ENCODE data around the gene PDE2A.

PDE2A gene

DNA sequence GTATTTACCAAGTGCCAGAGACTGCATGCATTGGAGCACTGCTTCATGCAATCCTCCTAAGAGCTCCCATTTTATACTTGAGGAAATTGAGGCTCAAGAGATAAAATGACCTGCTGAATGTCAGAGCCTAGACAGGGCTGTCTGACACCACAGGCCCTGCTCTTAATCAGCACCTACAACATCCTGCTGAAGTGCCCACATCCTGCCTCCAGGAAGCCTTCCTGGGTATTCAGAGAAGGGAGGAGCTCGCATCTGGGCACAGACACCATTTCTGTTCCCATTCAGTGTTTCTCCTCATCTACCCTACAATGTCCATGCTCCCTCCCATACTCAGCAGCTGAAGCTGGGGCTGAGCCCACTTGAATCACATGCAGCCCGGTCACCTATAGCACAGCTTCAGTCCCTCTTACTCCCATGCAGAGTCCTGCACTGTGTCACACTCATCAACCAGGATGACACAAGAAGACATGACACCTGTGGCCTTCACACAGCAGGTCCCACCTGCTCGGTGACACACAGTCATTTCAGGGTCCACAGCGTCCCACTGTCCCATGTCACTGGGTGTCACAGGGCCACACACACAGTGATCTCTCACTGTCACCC, 53.1 kb downstream of the PDE2A start:
- Mint-ChIP-seq H3K4me3 (no peak overlapping the region), H3K4me1 (peaks cover 13 to 19% of the 10 kb centered on the region in 2 donors), H3K36me3 (no peaks in the 10 kb centered on the region), H3K27ac (no peak overlapping the region), H3K27me3 (peaks cover 22 to 23% of the 10 kb centered on the region in 2 donors), H3K9me3 (no peaks in the 10 kb centered on the region)
- peak in 1 of 2 donors; percentile 14 for ATAC-seq (replicated peaks)
- no peak for DNase-seq

DNA sequence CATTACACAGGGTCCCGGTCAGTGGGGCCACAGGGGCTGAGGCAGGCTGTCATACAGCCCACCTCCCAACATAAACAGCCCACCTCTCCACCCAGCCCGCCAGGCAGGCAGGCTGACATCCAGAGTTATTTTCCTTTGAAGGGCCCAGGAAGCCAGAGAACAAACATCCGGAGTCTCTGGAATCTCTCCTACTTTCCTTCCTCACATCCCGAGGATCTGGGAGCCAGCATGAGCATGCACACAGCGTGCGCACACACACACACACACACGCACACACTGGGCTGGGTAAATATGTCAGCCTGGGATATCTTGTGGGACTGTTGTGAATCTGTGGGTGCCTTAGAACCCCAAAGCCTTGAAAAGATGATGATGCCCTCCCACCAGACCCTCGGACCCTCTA, 55.4 kb downstream of the PDE2A start:
- Mint-ChIP-seq H3K36me3 (no peaks in the 10 kb centered on the region), H3K27me3 (peaks cover 21 to 26% of the 10 kb centered on the region in 2 donors), H3K4me1 (peaks cover 19 to 34% of the 10 kb centered on the region in 2 donors), H3K4me3 (no peak overlapping the region), H3K27ac (no peak overlapping the region), H3K9me3 (no peaks in the 10 kb centered on the region)
- ATAC-seq (replicated peaks) (no peak), DNase-seq (no peak)

- ATAC-seq (replicated peaks) (no peak), DNase-seq (no peak)
- no peak overlapping the region for H3K27ac Mint-ChIP-seq
These were observed 57.0 kb downstream of the PDE2A start for GRCh38 chr11:72617080-72617762.

GRCh38 chr11:72616655-72617054, 57.6 kb downstream of the PDE2A start:
- DNase-seq (no peak), ATAC-seq (replicated peaks) (no peak)
- Mint-ChIP-seq H3K4me1 (peaks cover 28 to 36% of the 10 kb centered on the region in 2 donors), H3K36me3 (no peaks in the 10 kb centered on the region), H3K27me3 (peaks cover 19 to 29% of the 10 kb centered on the region in 2 donors), H3K27ac (no peak overlapping the region), H3K4me3 (no peak overlapping the region), H3K9me3 (no peaks in the 10 kb centered on the region)

More at GRCh38 chr11:72617080-72617762, 57.0 kb downstream of the PDE2A start:
- Mint-ChIP-seq H3K9me3 (no peaks in the 10 kb centered on the region), H3K27me3 (peaks cover 14 to 26% of the 10 kb centered on the region in 2 donors), H3K4me1 (peaks cover 29 to 42% of the 10 kb centered on the region in 2 donors), H3K36me3 (no peaks in the 10 kb centered on the region), H3K4me3 (no peak overlapping the region)

- H3K4me1 Mint-ChIP-seq, result peaks cover 24 to 29% of the 10 kb centered on the region in 2 donors
- H3K27me3 Mint-ChIP-seq, result peaks cover 32 to 42% of the 10 kb centered on the region in 2 donors
- DNase-seq (no peak), ATAC-seq (replicated peaks) (no peak)
- H3K4me3 Mint-ChIP-seq, result no peak overlapping the region
- H3K27ac Mint-ChIP-seq, result no peak overlapping the region
- no peaks in the 10 kb centered on the region for H3K9me3 Mint-ChIP-seq
- H3K36me3 Mint-ChIP-seq, result no peaks in the 10 kb centered on the region
These were observed 58.9 kb downstream of the PDE2A start for GRCh38 chr11:72615329-72615728.

DNA sequence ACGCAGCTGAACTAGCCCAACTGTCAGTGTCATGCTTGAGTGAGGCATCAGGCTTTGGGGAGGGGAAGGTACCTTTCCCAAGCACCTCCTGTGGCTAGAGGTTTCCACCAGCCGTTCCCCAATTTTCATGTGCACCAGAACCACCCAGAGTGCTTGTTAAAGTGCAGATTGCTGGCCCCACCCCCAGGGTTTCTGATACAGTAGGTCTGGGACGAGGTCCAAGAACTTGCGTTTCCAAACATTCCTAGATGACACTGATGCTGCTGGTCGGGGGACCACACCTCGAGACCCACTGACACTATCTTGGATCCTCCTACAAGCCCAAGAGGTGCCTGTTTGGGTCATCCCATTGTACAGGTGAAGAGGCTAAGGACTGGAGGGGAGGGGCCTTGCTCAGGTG, 59.8 kb downstream of the PDE2A start:
- Mint-ChIP-seq H3K4me1 (peaks cover 24 to 29% of the 10 kb centered on the region in 2 donors), H3K36me3 (no peaks in the 10 kb centered on the region), H3K4me3 (no peak overlapping the region), H3K27ac (no peak overlapping the region), H3K9me3 (no peaks in the 10 kb centered on the region), H3K27me3 (peaks cover 32 to 48% of the 10 kb centered on the region in 2 donors)
- no peak for ATAC-seq (replicated peaks)
- DNase-seq, result no peak

- Mint-ChIP-seq H3K4me3 (no peak overlapping the region), H3K27ac (no peak overlapping the region), H3K9me3 (no peaks in the 10 kb centered on the region), H3K4me1 (peaks cover 24 to 29% of the 10 kb centered on the region in 2 donors), H3K36me3 (no peaks in the 10 kb centered on the region), H3K27me3 (peaks cover 32 to 52% of the 10 kb centered on the region in 2 donors)
- ATAC-seq (replicated peaks) (peak; percentile 100), DNase-seq (peak; percentile 87)
These were observed 60.2 kb downstream of the PDE2A start for GRCh38 chr11:72613977-72614376.

DNA sequence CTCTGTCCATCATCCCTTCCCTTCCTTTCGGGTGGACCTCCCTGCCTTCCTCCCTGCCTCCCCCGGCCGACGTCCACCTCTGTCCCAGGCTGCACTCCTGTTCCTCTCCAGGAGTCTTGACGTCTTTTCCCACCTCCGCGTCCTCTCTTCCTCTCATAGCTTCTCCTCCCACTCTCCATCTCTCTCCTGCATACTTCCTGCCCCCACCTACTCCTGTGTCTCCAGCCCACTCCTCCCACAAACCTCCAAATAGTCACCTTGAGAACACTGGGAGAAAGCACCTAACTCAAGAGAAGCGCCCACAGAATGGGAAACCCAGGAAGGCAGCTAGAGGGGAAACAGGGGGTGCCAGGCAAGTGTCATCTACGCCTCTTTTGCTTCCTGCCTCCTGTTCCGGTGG, 60.8 kb downstream of the PDE2A start:
- no peak overlapping the region for H3K27ac Mint-ChIP-seq
- H3K27me3 Mint-ChIP-seq, result peaks cover 29 to 48% of the 10 kb centered on the region in 2 donors
- H3K9me3 Mint-ChIP-seq, result no peaks in the 10 kb centered on the region
- H3K36me3 Mint-ChIP-seq, result no peaks in the 10 kb centered on the region
- no peak overlapping the region for H3K4me3 Mint-ChIP-seq
- DNase-seq (no peak), ATAC-seq (replicated peaks) (no peak)
- peaks cover 24 to 29% of the 10 kb centered on the region in 2 donors for H3K4me1 Mint-ChIP-seq

GRCh38 chr11:72609476-72609875, 64.7 kb downstream of the PDE2A start:
- no peak for DNase-seq
- no peak overlapping the region for H3K27ac Mint-ChIP-seq
- no peaks in the 10 kb centered on the region for H3K9me3 Mint-ChIP-seq
- peaks cover 44 to 53% of the 10 kb centered on the region in 2 donors for H3K27me3 Mint-ChIP-seq
- ATAC-seq (replicated peaks), result no peak
- no peaks in the 10 kb centered on the region for H3K36me3 Mint-ChIP-seq
- peaks cover 20 to 26% of the 10 kb centered on the region in 2 donors for H3K4me1 Mint-ChIP-seq
- H3K4me3 Mint-ChIP-seq, result no peak overlapping the region

DNA sequence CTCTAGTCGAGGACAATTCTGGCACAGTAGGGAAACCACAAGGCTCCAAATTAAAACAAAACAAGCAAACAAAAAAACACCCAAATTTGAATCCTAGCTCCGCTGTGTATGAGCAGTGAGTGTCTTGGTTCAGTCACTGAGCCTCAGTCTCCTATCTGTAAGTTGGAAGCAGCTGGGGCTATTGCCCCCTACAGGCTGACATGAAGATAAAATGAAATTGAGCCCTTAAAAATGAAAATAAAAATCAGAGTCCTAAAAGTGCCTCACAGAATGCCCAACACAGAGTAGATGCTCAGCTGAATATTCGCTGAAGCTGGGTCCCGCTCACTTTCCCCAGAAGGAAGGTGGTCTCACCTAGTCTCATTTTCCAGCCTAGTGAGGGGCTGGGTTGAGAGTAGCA, 65.2 kb downstream of the PDE2A start:
- Mint-ChIP-seq H3K27ac (no peak overlapping the region), H3K27me3 (peaks cover 48 to 57% of the 10 kb centered on the region in 2 donors), H3K36me3 (no peaks in the 10 kb centered on the region), H3K4me1 (peaks cover 18 to 21% of the 10 kb centered on the region in 2 donors), H3K4me3 (no peak overlapping the region), H3K9me3 (no peaks in the 10 kb centered on the region)
- DNase-seq (no peak), ATAC-seq (replicated peaks) (no peak)

DNA sequence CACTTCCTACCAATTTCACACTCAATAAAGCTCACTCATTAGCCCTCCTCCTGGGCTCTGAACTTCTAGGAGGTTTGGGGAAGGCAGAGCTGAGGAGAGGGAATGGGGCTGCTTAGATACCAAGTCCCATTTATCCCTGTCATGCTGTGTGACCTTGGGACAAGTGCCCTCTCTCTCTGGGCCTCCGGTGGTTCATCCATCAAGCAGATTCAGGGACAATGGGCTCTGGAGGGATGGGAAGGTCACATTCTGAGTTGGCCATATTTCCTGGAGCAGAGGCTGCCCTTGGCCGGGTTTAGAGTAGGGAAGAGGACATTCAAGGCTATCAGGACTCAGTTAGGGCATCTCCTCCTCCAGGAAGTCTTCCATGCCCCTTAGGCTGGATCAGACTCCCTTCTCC, 66.7 kb downstream of the PDE2A start:
- Mint-ChIP-seq H3K4me1 (peaks cover 6 to 10% of the 10 kb centered on the region in 2 donors), H3K36me3 (no peaks in the 10 kb centered on the region), H3K27me3 (peaks cover 55 to 65% of the 10 kb centered on the region in 2 donors), H3K4me3 (no peak overlapping the region), H3K27ac (no peak overlapping the region), H3K9me3 (no peaks in the 10 kb centered on the region)
- DNase-seq, result no peak
- no peak for ATAC-seq (replicated peaks)

DNA sequence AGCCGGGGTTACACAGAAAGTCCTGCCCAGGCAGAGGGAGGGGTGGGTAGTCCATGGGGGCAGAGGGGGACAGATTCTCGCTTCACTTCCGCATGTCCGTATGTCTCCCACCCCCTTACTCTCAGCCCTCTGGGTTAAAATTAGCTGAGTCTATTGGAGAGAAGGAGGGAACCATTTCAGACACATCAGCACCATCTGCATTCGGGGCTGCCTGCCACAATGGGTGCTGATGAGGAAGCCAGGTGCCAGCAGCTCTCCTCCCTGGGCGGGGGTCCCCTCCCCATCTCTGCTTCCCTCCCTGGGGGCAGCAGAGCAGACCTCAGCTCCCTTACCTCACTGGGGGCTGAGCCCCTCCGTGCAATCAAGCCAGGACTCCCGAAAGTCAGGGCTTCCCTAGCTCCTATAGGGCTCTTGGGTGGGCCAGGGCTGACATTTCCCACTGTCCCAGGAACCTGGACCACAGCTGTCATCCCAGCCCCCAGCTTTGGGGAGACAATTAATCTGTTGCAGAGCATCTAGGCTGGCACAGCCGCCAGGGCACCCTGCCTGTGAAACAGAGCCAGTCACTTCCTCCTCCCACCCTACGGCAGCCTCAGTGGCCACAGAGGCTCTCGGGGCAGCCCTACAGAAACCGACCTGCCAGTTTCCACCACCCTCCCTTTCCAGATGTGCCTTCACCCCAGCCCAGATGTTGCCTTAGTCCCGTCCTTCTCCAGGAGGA, 67.3 kb downstream of the PDE2A start:
- H3K27me3 Mint-ChIP-seq, result peaks cover 58 to 71% of the 10 kb centered on the region in 2 donors

GRCh38 chr11:72605973-72606747, 68.1 kb downstream of the PDE2A start:
- peaks cover 56 to 71% of the 10 kb centered on the region in 2 donors for H3K27me3 Mint-ChIP-seq
- H3K4me1 Mint-ChIP-seq, result peaks cover under 1 to 10% of the 10 kb centered on the region in 2 donors
- H3K4me3 Mint-ChIP-seq, result no peak overlapping the region
- ATAC-seq (replicated peaks) (no peak), DNase-seq (no peak)
- H3K9me3 Mint-ChIP-seq, result no peaks in the 10 kb centered on the region
- H3K36me3 Mint-ChIP-seq, result no peaks in the 10 kb centered on the region
- no peak overlapping the region for H3K27ac Mint-ChIP-seq

More for the DNA sequence above, 67.3 kb downstream of the PDE2A start:
- Mint-ChIP-seq H3K27ac (no peak overlapping the region), H3K9me3 (no peaks in the 10 kb centered on the region), H3K4me3 (no peak overlapping the region), H3K36me3 (no peaks in the 10 kb centered on the region), H3K4me1 (peaks cover 3 to 10% of the 10 kb centered on the region in 2 donors)
- ATAC-seq (replicated peaks), result peak in 1 of 2 donors; percentile 53
- no peak for DNase-seq

DNA sequence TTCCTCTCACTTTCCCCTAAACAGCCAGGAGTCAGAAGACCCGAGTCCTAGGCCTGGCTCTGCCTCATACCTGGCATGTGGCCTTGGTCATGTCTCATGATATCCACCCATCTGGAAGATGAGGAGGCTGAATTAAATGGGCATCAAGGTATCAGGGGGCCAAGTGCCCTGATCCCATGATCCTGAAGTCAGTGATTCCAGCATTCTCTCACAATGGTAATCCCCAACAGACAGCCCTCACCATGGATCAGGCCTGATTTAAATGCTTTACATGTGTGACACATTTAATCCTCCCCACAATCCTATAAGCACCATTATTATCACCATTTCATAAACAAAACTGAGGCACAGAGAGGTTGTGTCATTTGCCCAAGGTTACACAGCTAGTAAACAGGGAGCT, 70.0 kb downstream of the PDE2A start:
- Mint-ChIP-seq H3K4me1 (peaks cover 0 to 10% of the 10 kb centered on the region in 2 donors), H3K27ac (no peak overlapping the region), H3K36me3 (no peaks in the 10 kb centered on the region), H3K27me3 (peaks cover 54 to 63% of the 10 kb centered on the region in 2 donors), H3K9me3 (no peaks in the 10 kb centered on the region), H3K4me3 (no peak overlapping the region)
- no peak for ATAC-seq (replicated peaks)
- no peak for DNase-seq

Data from stimulated activated naive B cell treated with anti-CD40 and anti-IgM and Interleukin-4, amounts not matched to agents 10 μg/mL and 1 μg/mL and 100 μg/mL, for 72 hours (primary cell).